PC-3 (cell line): ENCODE measurements around the gene TRDN. TPM values are rescaled to one million over a fixed set of nuclear protein-coding genes. Genes with fewer than 3 reads are reported as not detected.

Experiments
- ATAC-seq: fragments of 200-7000 bp; cut with Tn5 transposase; 2 replicates; pipeline ENCODE4 v1.9.1; 2020; ENCODE audit warnings: mild to moderate bottlenecking, moderate library complexity
- BruUV-seq: library from RNA; stranded (reverse); fragments of 400-500 nt; replicated peaks from 2 replicates; lab custom pipeline; 2021; lab: Mats Ljungman, UMichigan
- CTCF ChIA-PET: fragments of 300-600 bp; sonication (Branson Sonifier 250); formaldehyde crosslinking; loops from one replicate; lab custom pipeline; 2022; ENCODE audit warnings: antibody characterized with exemption; lab: Charles Lee
- POLR2A ChIA-PET: fragments of 300-600 bp; sonication (Branson Sonifier 250); formaldehyde crosslinking; loops from one replicate; lab custom pipeline; 2022; ENCODE audit warnings: antibody characterized with exemption; ENCODE audit not compliant: unreplicated experiment; lab: Charles Lee
- DNase-seq: peaks from one replicate; pipeline ENCODE4 v3.0.0-alpha.2; 2015
- H2AFZ ChIP-seq: fragments of 300-600 bp; sonication (generic); 2 replicates; pipeline ENCODE4 v1.6.0; 2016; ENCODE audit warnings: antibody characterized with exemption, low read length
- H3F3A ChIP-seq: fragments of 300-600 bp; sonication (generic); one replicate; pipeline ENCODE4 v1.6.0; 2017; ENCODE audit warnings: antibody characterized with exemption, low read length, control low read depth, mild to moderate bottlenecking; ENCODE audit not compliant: unreplicated experiment
- H3K27ac ChIP-seq: fragments of 300-600 bp; sonication (generic); 2 replicates; pipeline ENCODE4 v1.5.1; 2016; ENCODE audit warnings: mild to moderate bottlenecking, low read length
- H3K27me3 ChIP-seq: fragments of 300-600 bp; sonication (generic); 2 replicates; pipeline ENCODE4 v1.6.1; 2016; ENCODE audit warnings: low read length, mixed read lengths
- H3K36me3 ChIP-seq: fragments of 300-600 bp; sonication (generic); 2 replicates; pipeline ENCODE4 v1.6.1; 2016; ENCODE audit warnings: low read depth, mixed run types, low read length, mixed read lengths
- H3K4me1 ChIP-seq: fragments of 300-600 bp; sonication (generic); 2 replicates; pipeline ENCODE4 v1.5.1; 2016; ENCODE audit warnings: low read length; ENCODE audit not compliant: insufficient read depth
- H3K4me2 ChIP-seq: fragments of 300-600 bp; sonication (generic); 2 replicates; pipeline ENCODE4 v1.6.0; 2016; ENCODE audit warnings: low read length
- H3K4me3 ChIP-seq: fragments of 300-600 bp; sonication (generic); 2 replicates; pipeline ENCODE4 v1.5.1; 2016; ENCODE audit warnings: mild to moderate bottlenecking, low read length, mixed read lengths
- H3K79me2 ChIP-seq: fragments of 300-600 bp; sonication (generic); 2 replicates; pipeline ENCODE4 v1.6.1; 2017; ENCODE audit warnings: low read length, mixed read lengths
- H3K9ac ChIP-seq: fragments of 300-600 bp; sonication (generic); 2 replicates; pipeline ENCODE4 v1.6.0; 2016; ENCODE audit warnings: mild to moderate bottlenecking, low read length
- H3K9me2 ChIP-seq: fragments of 300-600 bp; sonication (generic); replicated peaks from 2 replicates; pipeline ENCODE4 v1.6.1; 2016; ENCODE audit warnings: mixed run types, low read length, mixed read lengths
- H3K9me3 ChIP-seq: fragments of 300-600 bp; sonication (generic); 2 replicates; pipeline ENCODE4 v1.6.1; 2016; ENCODE audit warnings: low read length, mixed read lengths
- H4K20me1 ChIP-seq: fragments of 300-600 bp; sonication (generic); 2 replicates; pipeline ENCODE4 v1.6.1; 2016; ENCODE audit warnings: low read length, mixed read lengths
- CTCF ChIP-seq: fragments of 300-600 bp; sonication (generic); conservative IDR thresholded peaks from 2 replicates; pipeline ENCODE4 v1.5.1; 2017; ENCODE audit warnings: antibody characterized with exemption, low read depth, mild to moderate bottlenecking, low read length
- EZH2 ChIP-seq: fragments of 300-600 bp; sonication (generic); IDR thresholded peaks from one replicate; pipeline ENCODE4 v1.6.1; 2017; ENCODE audit warnings: antibody characterized with exemption, mild to moderate bottlenecking, low read length; ENCODE audit not compliant: unreplicated experiment
- EZH2phosphoT487 ChIP-seq: fragments of 300-600 bp; sonication (generic); IDR thresholded peaks from 2 replicates; pipeline ENCODE4 v1.6.1; 2018; ENCODE audit warnings: mild to moderate bottlenecking, antibody characterized with exemption, low read length, borderline replicate concordance
- intact Hi-C: fragments of 100-400 bp; cut with micrococcal nuclease; formaldehyde crosslinking; loops from 2 replicates; pipeline ENCODE4 v1.9.0; 2023
- total RNA-seq: library from RNA; depleted of rRNA; stranded (reverse); fragments of >200 nt; gene quantifications from 2 replicates; pipeline ENCODE4 v1.2.3, GENCODE V29; 2014; rRNA removed

The TRDN gene
- total RNA-seq, 1 experiment from 2014 or later: not detected

- intact Hi-C loops: no loop called here
- no peaks in the 10 kb centered on the region for H4K20me1 ChIP-seq
- no peaks in the 10 kb centered on the region for H3F3A ChIP-seq
- H3K9me2 ChIP-seq: no peaks in the 10 kb centered on the region
- no peaks in the 10 kb centered on the region for H3K4me1 ChIP-seq
- no peak overlapping the region for H2AFZ ChIP-seq
- no peak for DNase-seq
- no peaks in the 10 kb centered on the region for H3K9me3 ChIP-seq
- ChIA-PET POLR2A (no interaction called here), CTCF (no interaction called here)
- H3K4me2 ChIP-seq: no peak overlapping the region
- BruUV-seq: no TSS peak
- no peaks in the 10 kb centered on the region; the same call in 1 of the 2 replicates for H3K27me3 ChIP-seq
- H3K9ac ChIP-seq: no peak overlapping the region
- H3K36me3 ChIP-seq: no peaks in the 10 kb centered on the region
- TF ChIP-seq EZH2phosphoT487 (no peak), EZH2 (no peak), CTCF (no peak)
- no peak overlapping the region for H3K4me3 ChIP-seq
- H3K79me2 ChIP-seq: no peaks in the 10 kb centered on the region
- ATAC-seq: no peak
- H3K27ac ChIP-seq: no peak overlapping the region
Observed at GRCh38 chr6:123168892-123169773, 467.6 kb downstream of the TRDN start.

GRCh38 chr6:123168466-123168865 is 468.3 kb downstream of the TRDN start:
- Histone ChIP-seq H3K27ac (no peak overlapping the region), H3K27me3 (no peaks in the 10 kb centered on the region; the same call in 1 of the 2 replicates), H3K9me3 (no peaks in the 10 kb centered on the region), H3K9me2 (no peaks in the 10 kb centered on the region), H2AFZ (no peak overlapping the region), H3K4me1 (no peaks in the 10 kb centered on the region), H3F3A (no peaks in the 10 kb centered on the region), H3K79me2 (no peaks in the 10 kb centered on the region), H3K36me3 (no peaks in the 10 kb centered on the region), H3K4me3 (no peak overlapping the region), H4K20me1 (no peaks in the 10 kb centered on the region), H3K9ac (no peak overlapping the region), H3K4me2 (no peak overlapping the region)
- ATAC-seq: no peak
- intact Hi-C loops: no loop called here
- TF ChIP-seq EZH2phosphoT487 (no peak), CTCF (no peak), EZH2 (no peak)
- ChIA-PET POLR2A (no interaction called here), CTCF (no interaction called here)
- no TSS peak for BruUV-seq
- no peak for DNase-seq

Other genes with a start within 250 kb of the TRDN start
- gene NKAIN2, start 166.9 kb upstream of the TRDN start, total RNA-seq: not detected in 2 replicates